NT2/D1 (cell line): ENCODE measurements around the gene ESRRB.

Source experiments
- SUZ12 ChIP-seq: IDR thresholded peaks from 2 replicates; pipeline ENCODE4 v1.6.1; 2011; ENCODE audit not compliant: insufficient read length, insufficient read depth; ENCODE audit errors: extremely low read depth
- YY1 ChIP-seq: IDR thresholded peaks from 2 replicates; pipeline ENCODE4 v1.6.1; 2011; ENCODE audit not compliant: insufficient read length, insufficient read depth

- TF ChIP-seq YY1 = no peak
- no peak for TF ChIP-seq SUZ12
These were observed 81.9 kb downstream of the ESRRB start for GRCh38 chr14:76457841-76458240.
